Tibial artery (tissue), 4 donors: ENCODE results near the gene SIAH3.
"Not testable (repeated sequence)": the region's sequence is repeated elsewhere in the genome, so short reads cannot be mapped to it uniquely, and the experiment has no call there.

Source experiments
- DNase-seq, 2 donors: peaks; one replicate each; pipeline ENCODE4 v3.0.0-alpha.2; 2019
- H3K27ac ChIP-seq, 2 donors: fragments of 200-600 bp; sonication (generic) in 1 of 2; 1 replicate in 1 of 2; 2 replicates in 1 of 2; pipeline ENCODE4 v1.5.1; 2018 to 2019; ENCODE audit warnings: mild to moderate bottlenecking in 1 of 2
- H3K27me3 ChIP-seq, 2 donors: fragments of 200-600 bp; sonication (generic) in 1 of 2; one replicate each; pipeline versions ENCODE4 v1.5.1 to v1.6.0; 2016 to 2019
- H3K36me3 ChIP-seq, 3 donors: fragments of 200-600 bp; sonication (generic) in 2 of 3; one replicate each; pipeline ENCODE4 v1.5.1; 2016 to 2019; ENCODE audit warnings: mild to moderate bottlenecking in 2 of 3
- H3K4me1 ChIP-seq, 4 donors: fragments of 200-600 bp; sonication (generic) in 2 of 4; 1 replicate in 3 of 4; 2 replicates in 1 of 4; pipeline ENCODE4 v1.5.1; 2016 to 2019
- H3K4me3 ChIP-seq, 2 donors: fragments of 200-600 bp; sonication (generic) in 1 of 2; 1 replicate in 1 of 2; 2 replicates in 1 of 2; pipeline ENCODE4 v1.5.1; 2018 to 2019; ENCODE audit warnings: mild to moderate bottlenecking in 2 of 2
- H3K9me3 ChIP-seq, 3 donors: fragments of 200-600 bp; sonication (generic) in 1 of 3; one replicate each; pipeline ENCODE4 v1.5.1; 2016 to 2019
- CTCF ChIP-seq, 2 experiments: fragments of 200-600 bp in 1 of 2; fragments of 450-650 bp in 1 of 2; IDR thresholded peaks; one replicate each; pipeline ENCODE4 v1.5.1; 2017 to 2019; ENCODE audit warnings: antibody characterized with exemption in 2 of 2, mild to moderate bottlenecking in 1 of 2, moderate library complexity in 1 of 2
- intact Hi-C: fragments of 100-400 bp; cut with DNase I; formaldehyde crosslinking; loops from one replicate; pipeline ENCODE4 v1.15.0; 2023; ENCODE audit warnings: low total_unique reads

Gene SIAH3

DNA sequence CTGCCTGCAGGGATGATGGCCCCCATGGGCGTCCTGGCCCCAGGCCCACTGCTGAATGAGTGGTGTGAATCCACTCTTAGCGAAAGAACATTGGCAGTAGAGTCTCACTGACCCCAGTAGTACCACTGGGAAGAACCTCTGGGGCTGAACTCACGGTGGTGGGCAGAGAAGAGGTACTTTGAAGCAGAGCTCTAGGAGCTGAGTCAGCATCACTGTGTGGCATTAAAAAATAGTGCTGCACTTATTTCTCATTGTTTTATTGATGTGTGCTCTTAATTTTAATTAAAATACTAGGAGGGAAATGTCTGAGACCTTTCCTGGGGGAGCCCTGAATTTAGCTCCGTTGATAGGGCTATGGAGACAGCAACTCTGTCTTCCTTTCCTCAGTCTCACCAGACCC is 88.1 kb downstream of the SIAH3 start:
- no peak overlapping the region for H3K27ac ChIP-seq
- no peaks in the 10 kb centered on the region for H3K36me3 ChIP-seq
- H3K27me3 ChIP-seq: no peaks in the 10 kb centered on the region

DNA sequence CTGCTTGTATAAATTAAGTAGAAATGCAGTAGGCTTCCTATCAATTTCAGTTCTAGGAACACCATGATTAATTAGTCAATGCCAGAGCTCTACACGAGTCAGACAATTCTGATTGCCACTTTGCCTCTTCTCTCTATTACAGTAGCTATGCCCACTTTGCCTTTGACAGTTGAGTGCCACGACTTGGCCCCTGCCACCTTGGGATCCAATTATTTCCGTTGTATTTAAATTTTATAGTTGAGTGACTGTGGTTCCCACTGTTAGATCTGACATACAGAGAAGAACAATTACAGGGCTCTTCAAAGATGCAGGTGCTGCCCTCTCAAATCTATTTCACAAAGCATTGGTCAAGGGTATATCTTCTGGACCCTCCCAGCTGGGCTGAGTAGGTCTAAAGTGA is 94.0 kb downstream of the SIAH3 start:
- intact Hi-C loops, H3K27me3 ChIP-seq, H3K36me3 ChIP-seq, H3K4me3 ChIP-seq, H3K4me1 ChIP-seq, DNase-seq, H3K27ac ChIP-seq: not testable (repeated sequence)
- H3K9me3 ChIP-seq: peaks cover 0 to 17% (median 11%) of the 10 kb centered on the region in 3 donors

More for the DNA sequence above, 88.1 kb downstream of the SIAH3 start:
- Histone ChIP-seq H3K4me1 (no peaks in the 10 kb centered on the region), H3K9me3 (peaks cover 0 to 3% (median 1%) of the 10 kb centered on the region in 3 donors), H3K4me3 (no peak overlapping the region)
- DNase-seq: no peak
- TF ChIP-seq CTCF (IDR thresholded peaks at IDR 0.05): no peak
- intact Hi-C loops: loop anchor here (5.0 kb wide), 1 partner anchor 859 kb away; no protein-coding TSS in a partner anchor

- intact Hi-C loops, DNase-seq, H3K4me1 ChIP-seq, H3K36me3 ChIP-seq, H3K27ac ChIP-seq, H3K27me3 ChIP-seq, H3K4me3 ChIP-seq: not testable (repeated sequence)
- peaks cover 0 to 17% (median 11%) of the 10 kb centered on the region in 3 donors for H3K9me3 ChIP-seq
Observed at GRCh38 chr13:45756498-45756897, 95.1 kb downstream of the SIAH3 start.

DNA sequence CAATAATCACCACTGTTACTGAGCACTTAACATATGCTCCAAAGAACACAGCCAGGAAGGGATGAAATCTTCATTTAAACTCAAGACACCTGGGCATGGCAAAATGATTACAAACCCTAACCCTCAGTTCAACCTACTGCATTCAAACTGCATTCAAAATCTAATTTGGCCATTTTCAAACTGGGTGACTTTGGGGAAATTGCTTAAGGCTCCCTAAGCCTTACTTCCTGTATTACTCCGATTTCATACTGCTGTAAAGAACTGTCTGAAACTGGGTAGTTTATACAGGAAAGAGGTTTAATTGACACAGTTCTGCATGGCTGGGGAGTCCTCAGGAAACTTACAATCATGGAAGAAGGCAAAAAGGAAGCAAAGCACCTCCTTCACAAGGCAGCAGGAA is 99.0 kb downstream of the SIAH3 start:
- no peak for TF ChIP-seq CTCF (IDR thresholded peaks at IDR 0.05)
- Histone ChIP-seq H3K27ac (no peak overlapping the region), H3K9me3 (peaks cover 0 to 7% (median 0%) of the 10 kb centered on the region in 3 donors), H3K27me3 (no peaks in the 10 kb centered on the region), H3K36me3 (no peaks in the 10 kb centered on the region), H3K4me3 (no peak overlapping the region), H3K4me1 (peaks cover 0 to 4% (median 3%) of the 10 kb centered on the region in 4 donors)
- intact Hi-C loops: no loop called here
- no peak for DNase-seq

DNA sequence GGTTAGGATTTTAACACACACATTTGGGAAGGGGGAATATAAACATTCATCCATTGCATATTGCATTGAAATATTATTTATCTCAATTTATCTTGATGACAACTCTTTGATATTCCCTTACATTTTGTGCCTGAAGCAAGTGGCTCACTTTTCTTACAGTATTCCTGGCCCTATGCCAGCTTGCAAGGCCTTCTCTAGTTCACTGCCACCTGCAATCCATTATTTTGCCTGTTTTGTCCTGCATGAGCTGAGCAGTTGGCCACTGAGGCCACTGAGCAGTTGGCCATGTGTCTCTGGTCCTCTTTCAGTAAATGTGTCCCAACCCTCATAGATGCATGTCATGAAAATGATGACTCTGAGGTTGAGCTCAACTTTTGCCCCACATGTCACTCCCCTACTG is 99.7 kb downstream of the SIAH3 start:
- no peaks in the 10 kb centered on the region for H3K27me3 ChIP-seq
- DNase-seq: no peak
- intact Hi-C loops: no loop called here
- H3K36me3 ChIP-seq: no peaks in the 10 kb centered on the region
- no peak overlapping the region for H3K4me3 ChIP-seq
- no peak overlapping the region for H3K27ac ChIP-seq
- TF ChIP-seq CTCF (IDR thresholded peaks at IDR 0.05): no peak
- peaks cover 0 to 5% (median 0%) of the 10 kb centered on the region in 3 donors for H3K9me3 ChIP-seq
- peaks cover 0 to 4% (median 3%) of the 10 kb centered on the region in 4 donors for H3K4me1 ChIP-seq

DNA sequence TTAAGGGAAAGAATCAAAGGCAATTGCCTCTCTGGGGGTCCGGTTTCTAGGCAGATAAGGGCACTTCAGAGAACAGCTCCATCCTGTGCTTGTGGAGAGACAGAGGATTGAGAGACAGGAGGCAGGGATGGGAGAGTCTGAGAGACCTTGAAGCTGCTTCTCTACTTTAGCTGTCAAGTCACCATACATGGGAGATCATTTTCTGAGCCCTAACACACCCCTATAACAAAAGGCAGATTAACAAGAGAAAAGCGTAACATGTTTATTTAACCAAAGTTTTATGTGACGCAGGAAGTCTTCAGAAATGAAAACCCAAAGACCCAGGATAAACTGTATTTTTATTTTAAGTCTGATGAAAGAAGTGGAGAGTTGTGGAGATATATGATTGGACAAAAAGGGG is 101.0 kb downstream of the SIAH3 start:
- DNase-seq: no peak
- peaks cover 0 to 4% (median 3%) of the 10 kb centered on the region in 4 donors for H3K4me1 ChIP-seq
- H3K27ac ChIP-seq: no peak overlapping the region
- H3K4me3 ChIP-seq: no peak overlapping the region
- intact Hi-C loops: no loop called here
- H3K36me3 ChIP-seq: no peaks in the 10 kb centered on the region
- H3K9me3 ChIP-seq: peaks cover 0 to 5% (median 0%) of the 10 kb centered on the region in 3 donors
- no peak for TF ChIP-seq CTCF (IDR thresholded peaks at IDR 0.05)
- no peaks in the 10 kb centered on the region for H3K27me3 ChIP-seq
